ENCODE results near the gene TMEM217. TPM values are rescaled to one million over a fixed set of nuclear protein-coding genes. Genes with fewer than 3 reads are reported as not detected.

TMEM217 gene
- total RNA-seq, 1 donor from 2014 or later = 1.4 TPM

DNA sequence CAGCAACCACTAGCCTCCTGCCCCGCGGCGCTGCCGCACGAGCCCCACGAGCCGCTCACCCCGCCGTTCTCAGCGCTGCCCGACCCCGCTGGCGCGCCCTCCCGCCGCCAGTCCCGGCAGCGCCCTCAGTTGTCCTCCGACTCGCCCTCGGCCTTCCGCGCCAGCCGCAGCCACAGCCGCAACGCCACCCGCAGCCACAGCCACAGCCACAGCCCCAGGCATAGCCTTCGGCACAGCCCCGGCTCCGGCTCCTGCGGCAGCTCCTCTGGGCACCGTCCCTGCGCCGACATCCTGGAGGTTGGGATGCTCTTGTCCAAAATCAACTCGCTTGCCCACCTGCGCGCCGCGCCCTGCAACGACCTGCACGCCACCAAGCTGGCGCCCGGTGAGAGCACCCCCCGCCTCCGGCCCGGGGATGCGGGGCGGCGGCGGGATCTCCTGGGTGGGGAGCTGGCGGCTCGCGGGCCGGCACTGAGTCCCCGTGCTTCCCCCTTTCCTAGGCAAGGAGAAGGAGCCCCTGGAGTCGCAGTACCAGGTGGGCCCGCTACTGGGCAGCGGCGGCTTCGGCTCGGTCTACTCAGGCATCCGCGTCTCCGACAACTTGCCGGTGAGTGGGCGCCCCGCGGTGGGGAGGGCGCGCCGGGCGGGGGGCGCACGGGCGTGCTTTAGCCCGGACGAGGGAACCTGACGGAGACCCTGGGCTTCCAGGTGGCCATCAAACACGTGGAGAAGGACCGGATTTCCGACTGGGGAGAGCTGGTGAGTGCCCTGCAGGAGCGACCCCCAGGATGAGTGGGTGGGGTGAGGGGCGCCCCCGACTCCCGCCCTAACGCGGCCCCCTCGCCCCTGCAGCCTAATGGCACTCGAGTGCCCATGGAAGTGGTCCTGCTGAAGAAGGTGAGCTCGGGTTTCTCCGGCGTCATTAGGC is 87.4 kb downstream of the TMEM217 start:
- peak; percentile 62 for DNase-seq (ENCODE audit: low spot score, unreplicated experiment)
- Mint-ChIP-seq H3K4me1 (ENCODE audit: low read depth) (peaks cover 26% of the 10 kb centered on the region), H3K27ac (peak overlapping the region; percentile 90), H3K4me3 (ENCODE audit: low read depth) (peak overlapping the region; percentile 90), H3K9me3 (ENCODE audit: low read depth) (no peaks in the 10 kb centered on the region), H3K36me3 (ENCODE audit: insufficient read depth) (peaks cover 14% of the 10 kb centered on the region), H3K27me3 (peaks cover 14% of the 10 kb centered on the region)
- TF ChIP-seq, protein P1, sequence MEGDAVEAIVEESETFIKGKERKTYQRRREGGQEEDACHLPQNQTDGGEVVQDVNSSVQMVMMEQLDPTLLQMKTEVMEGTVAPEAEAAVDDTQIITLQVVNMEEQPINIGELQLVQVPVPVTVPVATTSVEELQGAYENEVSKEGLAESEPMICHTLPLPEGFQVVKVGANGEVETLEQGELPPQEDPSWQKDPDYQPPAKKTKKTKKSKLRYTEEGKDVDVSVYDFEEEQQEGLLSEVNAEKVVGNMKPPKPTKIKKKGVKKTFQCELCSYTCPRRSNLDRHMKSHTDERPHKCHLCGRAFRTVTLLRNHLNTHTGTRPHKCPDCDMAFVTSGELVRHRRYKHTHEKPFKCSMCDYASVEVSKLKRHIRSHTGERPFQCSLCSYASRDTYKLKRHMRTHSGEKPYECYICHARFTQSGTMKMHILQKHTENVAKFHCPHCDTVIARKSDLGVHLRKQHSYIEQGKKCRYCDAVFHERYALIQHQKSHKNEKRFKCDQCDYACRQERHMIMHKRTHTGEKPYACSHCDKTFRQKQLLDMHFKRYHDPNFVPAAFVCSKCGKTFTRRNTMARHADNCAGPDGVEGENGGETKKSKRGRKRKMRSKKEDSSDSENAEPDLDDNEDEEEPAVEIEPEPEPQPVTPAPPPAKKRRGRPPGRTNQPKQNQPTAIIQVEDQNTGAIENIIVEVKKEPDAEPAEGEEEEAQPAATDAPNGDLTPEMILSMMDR (IDR thresholded peaks at IDR 0.05; ENCODE audit: unreplicated experiment) = peak; percentile 46

DNA sequence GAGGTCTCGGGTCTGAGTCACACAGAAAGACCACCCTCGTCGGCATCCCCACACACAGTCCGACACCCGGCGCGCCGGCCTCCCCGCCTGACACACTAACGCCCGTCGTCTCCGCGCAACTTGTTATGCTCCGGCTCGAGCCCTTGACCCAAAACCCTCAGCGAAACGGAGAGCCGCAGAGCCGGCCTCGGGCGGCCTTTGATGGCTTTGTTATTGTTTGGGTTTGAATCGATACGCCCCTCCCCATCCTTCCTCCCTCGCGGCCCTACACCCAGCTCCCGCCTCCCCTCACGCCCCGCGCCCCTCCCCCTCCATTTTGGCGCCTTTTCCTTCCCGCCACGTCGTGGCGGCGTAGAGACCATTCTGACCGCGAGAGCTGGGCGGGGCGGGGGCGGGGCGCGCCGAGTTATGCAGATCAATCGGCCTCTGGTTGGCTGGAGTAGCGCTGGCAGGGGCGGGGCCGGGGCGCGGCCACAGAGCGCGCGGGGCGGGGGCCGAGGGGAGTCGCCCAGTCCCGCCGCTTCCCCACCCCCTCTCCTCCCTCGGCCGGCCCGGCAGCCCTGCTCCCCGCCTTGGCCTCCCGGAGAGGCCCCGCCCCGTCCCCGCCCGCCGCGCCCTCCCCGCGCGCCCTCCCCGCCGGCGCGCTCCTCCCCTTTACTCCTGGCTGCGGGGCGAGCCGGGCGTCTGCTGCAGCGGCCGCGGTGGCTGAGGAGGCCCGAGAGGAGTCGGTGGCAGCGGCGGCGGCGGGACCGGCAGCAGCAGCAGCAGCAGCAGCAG is 88.3 kb downstream of the TMEM217 start, which contains the start of gene PIM1:
Gene PIM1 (plus strand): TSS at position 657 of the 777 bp plus-strand sequence. CDS start 424 bp downstream, outside the sequence.
- Mint-ChIP-seq H3K4me1 (ENCODE audit: low read depth) (peaks cover 26% of the 10 kb centered on the region), H3K36me3 (ENCODE audit: insufficient read depth) (peaks cover 13% of the 10 kb centered on the region), H3K9me3 (ENCODE audit: low read depth) (no peaks in the 10 kb centered on the region), H3K4me3 (ENCODE audit: low read depth) (peak within 1 kb of the TSS; percentile 90), H3K27ac (peak within 1 kb of the TSS; percentile 99), H3K27me3 (peaks cover 14% of the 10 kb centered on the region)
- TF ChIP-seq, protein P1 (IDR thresholded peaks at IDR 0.05; ENCODE audit: unreplicated experiment) = no peak
- DNase-seq (ENCODE audit: low spot score, unreplicated experiment) = peak; percentile 98

DNA sequence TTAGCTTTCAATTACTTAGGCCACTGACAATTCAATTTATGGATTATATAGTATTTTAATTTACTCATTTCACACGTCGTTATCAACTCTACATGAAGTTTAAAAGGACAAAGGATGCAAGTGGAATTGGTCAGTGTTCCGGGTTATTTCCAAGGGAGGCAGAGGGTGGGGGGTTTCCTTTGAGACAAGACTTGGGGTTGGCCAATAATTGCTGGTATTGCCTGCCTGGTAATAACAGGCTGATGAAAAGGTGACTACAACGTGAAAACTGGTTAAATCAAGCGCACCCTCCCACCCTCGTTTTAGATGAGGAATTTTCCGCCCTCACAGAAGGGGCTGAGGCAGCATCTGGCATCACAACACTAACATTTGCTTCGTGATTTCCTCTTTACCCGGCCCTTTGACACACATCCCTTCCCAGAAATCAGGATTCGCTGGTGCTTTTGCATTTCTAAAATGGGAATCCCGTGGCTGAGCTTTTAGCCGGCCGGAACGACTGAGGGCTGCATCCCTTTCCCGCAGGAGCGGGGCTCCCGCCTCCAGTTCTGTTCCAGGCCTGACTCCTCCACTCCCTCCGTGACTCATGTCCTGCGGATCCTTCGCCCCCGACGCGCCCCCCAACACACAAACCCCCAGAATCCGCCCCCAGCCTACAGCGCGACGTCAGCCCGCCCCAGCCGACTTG is 89.0 kb downstream of the TMEM217 start:
- Mint-ChIP-seq H3K27ac (peak overlapping the region; percentile 99), H3K9me3 (ENCODE audit: low read depth) (no peaks in the 10 kb centered on the region)
- no peak for DNase-seq (ENCODE audit: low spot score, unreplicated experiment)

DNA sequence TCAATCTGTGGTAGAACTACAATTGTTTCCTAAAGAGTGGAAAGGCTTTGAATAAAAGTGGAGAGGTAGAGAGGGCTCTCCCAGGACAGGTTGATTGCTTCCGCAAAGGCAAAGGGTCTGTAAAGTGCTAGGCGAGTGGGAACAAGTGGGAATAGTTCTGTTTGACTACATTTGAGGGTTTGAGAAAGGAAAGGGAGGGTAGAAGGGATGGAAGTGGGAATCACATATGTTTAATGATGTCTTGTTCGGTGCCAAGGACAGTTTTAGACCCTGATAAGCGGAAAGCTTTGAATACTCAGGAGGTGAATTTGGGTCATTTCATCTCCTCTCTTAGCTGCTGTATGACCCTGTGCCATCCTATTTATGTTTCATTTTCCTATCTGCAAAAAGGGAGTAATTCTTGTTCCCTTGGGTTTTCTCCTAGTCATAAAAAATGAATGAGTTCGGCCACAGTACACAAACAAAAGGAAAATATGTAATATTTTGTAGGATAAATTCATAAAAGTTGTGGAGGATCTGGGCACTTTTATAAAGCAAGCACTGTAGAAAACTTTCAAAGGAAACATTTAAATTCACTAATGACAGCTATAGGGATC is 89.7 kb downstream of the TMEM217 start:
- TF ChIP-seq, protein P1 (IDR thresholded peaks at IDR 0.05; ENCODE audit: unreplicated experiment) = no peak
- Mint-ChIP-seq H3K4me3 (ENCODE audit: low read depth) (peak overlapping the region; percentile 78), H3K9me3 (ENCODE audit: low read depth) (no peaks in the 10 kb centered on the region), H3K27ac (peak overlapping the region; percentile 25), H3K4me1 (ENCODE audit: low read depth) (peaks cover 26% of the 10 kb centered on the region), H3K27me3 (peaks cover 14% of the 10 kb centered on the region), H3K36me3 (ENCODE audit: insufficient read depth) (peaks cover 5% of the 10 kb centered on the region)
- DNase-seq (ENCODE audit: low spot score, unreplicated experiment) = no peak

More for the DNA sequence above, 89.0 kb downstream of the TMEM217 start:
- peaks cover 9% of the 10 kb centered on the region for H3K36me3 Mint-ChIP-seq (ENCODE audit: insufficient read depth)
- H3K4me3 Mint-ChIP-seq (ENCODE audit: low read depth) = peak overlapping the region; percentile 78
- H3K4me1 Mint-ChIP-seq (ENCODE audit: low read depth) = peaks cover 26% of the 10 kb centered on the region
- peaks cover 14% of the 10 kb centered on the region for H3K27me3 Mint-ChIP-seq
- TF ChIP-seq, protein P1 (IDR thresholded peaks at IDR 0.05; ENCODE audit: unreplicated experiment) = no peak
